Left cardiac atrium (tissue), 4 donors: ENCODE results near the gene RBM23. TPM values are rescaled to one million over a fixed set of nuclear protein-coding genes. Genes with fewer than 3 reads are reported as not detected.
"Not testable (repeated sequence)": the region's sequence is repeated elsewhere in the genome, so short reads cannot be mapped to it uniquely, and the experiment has no call there.

ENCODE experiments used
- ATAC-seq, 2 donors: fragments of 200-7000 bp; cut with Tn5 transposase; one replicate each; pipeline ENCODE4 v1.9.1; 2020; ENCODE audit warnings: mild to moderate bottlenecking in 2 of 2, moderate library complexity in 2 of 2
- DNase-seq: peaks from one replicate; pipeline ENCODE4 v3.0.0-alpha.2; 2020
- intact Hi-C, 2 donors: fragments of 100-400 bp; cut with DNase I; formaldehyde crosslinking; loops; one replicate each; pipeline versions ENCODE4 v1.14.1 to v1.15.1; 2022 to 2023
- long read RNA-seq: library from polyadenylated mRNA; unstranded; transcript quantifications from one replicate; pipeline ENCODE4 v2.0.0, GENCODE V29; 2021
- total RNA-seq, 2 donors: library from RNA; stranded (reverse); fragmentation: NEBNext Ultra II Directional; extraction: Animal tissue kit (Norgen Biotek cat#: 25700); gene quantifications; one replicate each; pipeline ENCODE4 v1.2.1, GENCODE V29; 2021
- donor health status: DM: no; HTN: yes; CAD: no.
- donor health status: DM: no; HTN: yes; CAD: no; lungs with severe emphysema.
- donor health status: DM: yes; HTN: yes; CAD: no.
- donor health status: Dilated cardiomyopathy.

The RBM23 gene
- total RNA-seq: 10 to 100 TPM; 48.8 to 54.6 TPM
- long read RNA-seq, full-length matches to known transcripts: 41 of 59 reads
- long read RNA-seq, partial matches to known transcripts: 7 of 59 reads
- long read RNA-seq, other reads (novel, unspliced or antisense): 11 of 59 reads

- ATAC-seq (peak; percentile 96), DNase-seq (peak; percentile 100)
- intact Hi-C loops: no loop called here
Measured at GRCh38 chr14:22918804-22919600, at the start of gene RBM23. Gene RBM23 (minus strand): TSS chr14:22919149.

- intact Hi-C loops: no loop called here
- no peak for ATAC-seq
- DNase-seq: no peak
Measured at GRCh38 chr14:22966783-22967269, 47.9 kb upstream of the RBM23 start.

GRCh38 chr14:22965916-22966782 is 47.2 kb upstream of the RBM23 start:
- ATAC-seq, DNase-seq, intact Hi-C loops: not testable (repeated sequence)

- DNase-seq: no peak
- intact Hi-C loops: no loop called here
- no peak for ATAC-seq
Measured at GRCh38 chr14:22962061-22962676, 43.2 kb upstream of the RBM23 start.

- DNase-seq: no peak
Measured at GRCh38 chr14:22955702-22956569, 37.0 kb upstream of the RBM23 start.

GRCh38 chr14:22952418-22952817 is 33.5 kb upstream of the RBM23 start:
- intact Hi-C loops: no loop called here
- ATAC-seq (no peak), DNase-seq (no peak)

More at GRCh38 chr14:22955702-22956569, 37.0 kb upstream of the RBM23 start:
- ATAC-seq: no peak
- intact Hi-C loops: no loop called here

GRCh38 chr14:22951795-22952194 is 32.8 kb upstream of the RBM23 start:
- not testable (repeated sequence) for DNase-seq, ATAC-seq

GRCh38 chr14:22945642-22946041 is 26.7 kb upstream of the RBM23 start:
- ATAC-seq (no peak), DNase-seq (no peak)
- intact Hi-C loops: no loop called here

More at GRCh38 chr14:22951795-22952194, 32.8 kb upstream of the RBM23 start:
- intact Hi-C loops: not testable (repeated sequence)

GRCh38 chr14:22939684-22940083 is 20.7 kb upstream of the RBM23 start:
- intact Hi-C loops: loop anchor here in 1 of 2 donors (10.0 kb wide), 1 partner anchor 45 kb away; the partner anchor contains the start of gene AJUBA
- DNase-seq (no peak), ATAC-seq (no peak)

- intact Hi-C loops: loop anchor here in 1 of 2 donors (10.0 kb wide), 1 partner anchor 50 kb away; the partner anchor contains the start of gene AJUBA
- DNase-seq (no peak), ATAC-seq (no peak)
Measured at GRCh38 chr14:22935156-22935555, 16.2 kb upstream of the RBM23 start.

GRCh38 chr14:22932146-22932545 is 13.2 kb upstream of the RBM23 start:
- DNase-seq (no peak), ATAC-seq (no peak)
- intact Hi-C loops: loop anchor here in 1 of 2 donors (10.0 kb wide), 1 partner anchor 53 kb away; the partner anchor contains the start of gene AJUBA

GRCh38 chr14:22929961-22930364 is 11.0 kb upstream of the RBM23 start:
- intact Hi-C loops: loop anchor here in 1 of 2 donors (10.0 kb wide), 1 partner anchor 55 kb away; the partner anchor contains the start of gene AJUBA
- DNase-seq (no peak), ATAC-seq (peak in 1 of 2 donors; percentile 1)

- intact Hi-C loops: no loop called here
- DNase-seq (peak; percentile 99), ATAC-seq (peak; percentile 98 to 99)
Measured at GRCh38 chr14:22929104-22929960, 10.4 kb upstream of the RBM23 start, which contains the start of gene PRMT5. Gene PRMT5 (minus strand): TSS chr14:22929376. CDS start chr14:22929361, 15 bp downstream.

GRCh38 chr14:22928237-22929103 is 9.5 kb upstream of the RBM23 start:
- no peak for ATAC-seq
- intact Hi-C loops: no loop called here

GRCh38 chr14:22926316-22926715 is 7.4 kb upstream of the RBM23 start:
- intact Hi-C loops: no loop called here
- ATAC-seq: no peak
- DNase-seq: no peak

More at GRCh38 chr14:22928237-22929103, 9.5 kb upstream of the RBM23 start:
- DNase-seq: no peak

GRCh38 chr14:22925513-22925912 is 6.6 kb upstream of the RBM23 start:
- intact Hi-C loops: no loop called here
- DNase-seq: no peak

More at GRCh38 chr14:22925513-22925912, 6.6 kb upstream of the RBM23 start:
- ATAC-seq: no peak
